Skeletal muscle satellite cell (primary cell): ENCODE results near the gene SLC7A1.

ENCODE experiments used
- H3K27me3 ChIP-seq: 2 replicates; pipeline ENCODE4 v1.7.0; 2013; ENCODE audit warnings: low read length; ENCODE audit not compliant: control insufficient read depth, insufficient read depth
- H3K36me3 ChIP-seq: 2 replicates; pipeline ENCODE4 v1.7.0; 2013; ENCODE audit warnings: mild to moderate bottlenecking, control low read depth, low read length; ENCODE audit not compliant: insufficient read depth
- H3K4me1 ChIP-seq: 2 replicates; pipeline ENCODE4 v1.7.0; 2013; ENCODE audit warnings: low read length; ENCODE audit not compliant: control insufficient read depth, insufficient read depth
- H3K4me2 ChIP-seq: 2 replicates; pipeline ENCODE4 v1.7.0; 2013; ENCODE audit warnings: mild to moderate bottlenecking, low read length
- H3K4me3 ChIP-seq: 2 replicates; pipeline ENCODE4 v1.7.0; 2013; ENCODE audit warnings: low read length
- H3K9ac ChIP-seq: 2 replicates; pipeline ENCODE4 v1.7.0; 2013; ENCODE audit warnings: mild to moderate bottlenecking, low read depth, low read length, moderate library complexity
- H3K9me3 ChIP-seq: replicated peaks from 2 replicates; pipeline ENCODE4 v1.7.0; 2013; ENCODE audit warnings: mild to moderate bottlenecking, control low read depth, low read length

The SLC7A1 gene

GRCh38 chr13:29459813-29460355 lies 135.6 kb downstream of the SLC7A1 start:
- H3K4me2 ChIP-seq: no peak overlapping the region
- H3K9me3 ChIP-seq: no peaks in the 10 kb centered on the region
- peaks cover 9% of the 10 kb centered on the region for H3K4me1 ChIP-seq
- peaks cover 31% of the 10 kb centered on the region for H3K27me3 ChIP-seq
- H3K4me3 ChIP-seq: no peak overlapping the region
- H3K9ac ChIP-seq: no peak overlapping the region
- no peaks in the 10 kb centered on the region for H3K36me3 ChIP-seq
